ENCODE results near the gene VSIG4.
"Not testable (repeated sequence)": the region's sequence is repeated elsewhere in the genome, so short reads cannot be mapped to it uniquely, and the experiment has no call there.

VSIG4 gene

GRCh38 chrX:66039944-66040343, at the start of gene VSIG4:
TSS of gene VSIG4 (minus strand) at chrX:66040080. CDS start at chrX:66039998, 82 bp downstream.
- no peak for DNase-seq

GRCh38 chrX:66076801-66077200, 36.9 kb upstream of the VSIG4 start:
- no peak for DNase-seq

GRCh38 chrX:66074920-66075879, 35.3 kb upstream of the VSIG4 start:
- DNase-seq: peak; percentile 8

- DNase-seq: no peak
Measured at GRCh38 chrX:66071126-66071525, 31.2 kb upstream of the VSIG4 start.

GRCh38 chrX:66064261-66064660, 24.4 kb upstream of the VSIG4 start:
- DNase-seq: no peak

GRCh38 chrX:66057019-66057418, 17.1 kb upstream of the VSIG4 start:
- DNase-seq: not testable (repeated sequence)

GRCh38 chrX:66054978-66055377, 15.1 kb upstream of the VSIG4 start:
- DNase-seq: no peak

GRCh38 chrX:66053414-66053813, 13.5 kb upstream of the VSIG4 start:
- no peak for DNase-seq

GRCh38 chrX:66051980-66052379, 12.1 kb upstream of the VSIG4 start:
- DNase-seq: no peak

- DNase-seq: no peak
Measured at GRCh38 chrX:66050140-66050569, 10.3 kb upstream of the VSIG4 start.

- DNase-seq: no peak
Measured at GRCh38 chrX:66049056-66049455, 9.2 kb upstream of the VSIG4 start.

GRCh38 chrX:66046612-66047235, 6.8 kb upstream of the VSIG4 start:
- peak; percentile 24 for DNase-seq

GRCh38 chrX:66045894-66046293, 6.0 kb upstream of the VSIG4 start:
- no peak for DNase-seq

- DNase-seq: no peak
Measured at GRCh38 chrX:66043584-66043983, 3.7 kb upstream of the VSIG4 start.

- DNase-seq: no peak
Measured at GRCh38 chrX:66042307-66043077, 2.6 kb upstream of the VSIG4 start.

- DNase-seq: no peak
Measured at GRCh38 chrX:66038115-66038514, 1.8 kb downstream of the VSIG4 start.

- no peak for DNase-seq
Measured at GRCh38 chrX:66036231-66036630, 3.6 kb downstream of the VSIG4 start.

- no peak for DNase-seq
Measured at GRCh38 chrX:66035667-66036066, 4.2 kb downstream of the VSIG4 start.

GRCh38 chrX:66030505-66031317, 9.2 kb downstream of the VSIG4 start:
- no peak for DNase-seq

GRCh38 chrX:66028936-66029335, 10.9 kb downstream of the VSIG4 start:
- no peak for DNase-seq

- DNase-seq: no peak
Measured at GRCh38 chrX:66024570-66024969, 15.3 kb downstream of the VSIG4 start.

GRCh38 chrX:66024092-66024467, 15.8 kb downstream of the VSIG4 start:
- DNase-seq: no peak

Measured in stimulated activated naive CD4-positive, alpha-beta T cell treated with Interleukin-2 at 50 U/mL for 16 hours (primary cell).